H1 (cell line): ENCODE measurements around the gene ANXA8L1. TPM values are rescaled to one million over a fixed set of nuclear protein-coding genes. Genes with fewer than 3 reads are reported as not detected.
"Not testable (repeated sequence)": the region's sequence is repeated elsewhere in the genome, so short reads cannot be mapped to it uniquely, and the experiment has no call there.

Source experiments
- CTCF ChIA-PET: fragments of 300-600 bp; sonication (Branson Sonifier 250); formaldehyde crosslinking; loops from one replicate; lab custom pipeline; 2021; ENCODE audit not compliant: partially characterized antibody; lab: Charles Lee
- POLR2A ChIA-PET: fragments of 300-600 bp; sonication (Branson Sonifier 250); formaldehyde crosslinking; loops from one replicate; lab custom pipeline; 2021; ENCODE audit warnings: inconsistent platforms; ENCODE audit not compliant: partially characterized antibody; lab: Charles Lee
- DNase-seq, 2 experiments: peaks; one replicate each; pipeline versions ENCODE4 v3.0.0 to v3.0.0-alpha.2; 2010 to 2022; ENCODE audit warnings: low spot score in 2 of 2, low read depth in 1 of 2, mixed read lengths in 1 of 2
- FAIRE-seq: peaks from 2 replicates; lab custom pipeline; 2011; peaks lifted over from hg19 to GRCh38; lab: Jason Lieb, UNC
- H2AFZ ChIP-seq: 2 replicates; pipeline ENCODE4 v1.8.1; 2012; ENCODE audit warnings: low read length, inconsistent platforms
- H2AK5ac ChIP-seq: 2 replicates; pipeline ENCODE4 v1.6.1; 2013; ENCODE audit warnings: low read depth, low read length
- H2BK120ac ChIP-seq: replicated peaks from 2 replicates; pipeline ENCODE3; 2013; ENCODE audit warnings: low read depth, low read length, inconsistent platforms
- H2BK12ac ChIP-seq: 2 replicates; pipeline ENCODE4 v1.6.1; 2013; ENCODE audit warnings: low read depth, low read length
- H2BK15ac ChIP-seq: 2 replicates; pipeline ENCODE4 v1.6.1; 2013; ENCODE audit warnings: low read length
- H2BK20ac ChIP-seq: 2 replicates; pipeline ENCODE4 v1.6.1; 2013; ENCODE audit warnings: low read length
- H2BK5ac ChIP-seq: 2 replicates; pipeline ENCODE4 v1.6.1; 2013; ENCODE audit warnings: low read depth, low read length
- H3K14ac ChIP-seq: 2 replicates; pipeline ENCODE4 v1.6.1; 2013; ENCODE audit warnings: inconsistent platforms; ENCODE audit not compliant: insufficient read length
- H3K18ac ChIP-seq: 2 replicates; pipeline ENCODE4 v1.6.1; 2013; ENCODE audit warnings: low read length; ENCODE audit errors: extremely low read depth
- H3K23ac ChIP-seq: 2 replicates; pipeline ENCODE4 v1.6.1; 2013; ENCODE audit warnings: inconsistent platforms; ENCODE audit not compliant: insufficient read length
- H3K23me2 ChIP-seq: 2 replicates; pipeline ENCODE4 v1.6.1; 2013; ENCODE audit warnings: low read depth, low read length
- H3K27ac ChIP-seq: 2 replicates; pipeline ENCODE4 v1.6.1; 2011; ENCODE audit warnings: low read depth, low read length, inconsistent platforms
- H3K27me3 ChIP-seq, 4 experiments: replicated peaks in 1 of 4; 1 replicate in 1 of 4; 2 replicates in 3 of 4; pipeline versions ENCODE4 v1.6.1 to v1.8.1; 2011 to 2013; ENCODE audit warnings: low read length in 3 of 4, mild to moderate bottlenecking in 3 of 4, inconsistent platforms in 2 of 4, mixed read lengths in 2 of 4, moderate library complexity in 1 of 4; ENCODE audit not compliant: control insufficient read depth in 3 of 4, insufficient read depth in 3 of 4; ENCODE audit errors: extremely low read depth in 1 of 4
- H3K36me3 ChIP-seq, 4 experiments: 2 replicates each; pipeline versions ENCODE4 v1.6.1 to v1.8.1; 2011 to 2013; ENCODE audit warnings: mild to moderate bottlenecking in 4 of 4, low read length in 3 of 4, moderate library complexity in 2 of 4, control low read depth in 1 of 4, inconsistent platforms in 1 of 4; ENCODE audit not compliant: insufficient read depth in 4 of 4, control insufficient read depth in 2 of 4
- H3K4ac ChIP-seq: replicated peaks from 2 replicates; pipeline ENCODE3; 2013; ENCODE audit warnings: low read length, low read depth, mixed read lengths, inconsistent platforms; ENCODE audit not compliant: insufficient read length
- H3K4me1 ChIP-seq, 4 experiments: replicated peaks in 1 of 4; 1 replicate in 1 of 4; 2 replicates in 3 of 4; pipeline versions ENCODE4 v1.6.1 to v1.8.1; 2011 to 2013; ENCODE audit warnings: low read length in 3 of 4, inconsistent platforms in 2 of 4, mixed read lengths in 1 of 4; ENCODE audit not compliant: insufficient read depth in 4 of 4, control insufficient read depth in 3 of 4
- H3K4me2 ChIP-seq, 2 experiments: 2 replicates each; pipeline versions ENCODE4 v1.6.1 to v1.8.1; 2011 to 2013; ENCODE audit warnings: low read depth in 2 of 2, low read length in 2 of 2, control low read depth in 1 of 2, inconsistent platforms in 1 of 2, mild to moderate bottlenecking in 1 of 2; ENCODE audit not compliant: insufficient read depth in 1 of 2
- H3K4me3 ChIP-seq, 4 experiments: fragments of 200-600, 300-600 bp in 1 of 4; sonication (generic), shearing (Covaris generic), sonication (Bioruptor Twin) in 1 of 4; 2 replicates each; pipeline versions ENCODE4 v1.5.1 to v1.8.1; 2011 to 2016; ENCODE audit warnings: low read length in 4 of 4, low read depth in 3 of 4, control low read depth in 2 of 4, inconsistent platforms in 2 of 4, mild to moderate bottlenecking in 2 of 4, mixed read lengths in 1 of 4, moderate library complexity in 1 of 4; ENCODE audit not compliant: insufficient read depth in 2 of 4; ENCODE audit errors: extremely low read depth in 1 of 4
- H3K56ac ChIP-seq: replicated peaks from 2 replicates; pipeline ENCODE3; 2013; ENCODE audit warnings: low read depth, mild to moderate bottlenecking, mixed read lengths, low read length, inconsistent platforms; ENCODE audit not compliant: insufficient read length
- H3K79me1 ChIP-seq: 2 replicates; pipeline ENCODE4 v1.6.1; 2013; ENCODE audit warnings: low read depth, low read length, control low read depth
- H3K79me2 ChIP-seq, 2 experiments: 2 replicates each; pipeline versions ENCODE4 v1.6.1 to v1.8.1; 2012 to 2013; ENCODE audit warnings: low read length in 2 of 2, mild to moderate bottlenecking in 2 of 2, inconsistent platforms in 1 of 2; ENCODE audit not compliant: insufficient read depth in 2 of 2, control insufficient read depth in 1 of 2
- H3K9ac ChIP-seq, 4 experiments: replicated peaks in 1 of 4; 1 replicate in 1 of 4; 2 replicates in 3 of 4; pipeline versions ENCODE4 v1.6.1 to v1.8.1; 2011 to 2013; ENCODE audit warnings: low read depth in 3 of 4, low read length in 3 of 4, control low read depth in 2 of 4, mild to moderate bottlenecking in 2 of 4, moderate library complexity in 2 of 4, inconsistent platforms in 1 of 4; ENCODE audit errors: extremely low read depth in 1 of 4
- H3K9me3 ChIP-seq, 2 experiments: 2 replicates each; pipeline versions ENCODE4 v1.6.1 to v1.8.1; 2012 to 2013; ENCODE audit warnings: mild to moderate bottlenecking in 2 of 2, moderate library complexity in 2 of 2, control low read depth in 1 of 2, inconsistent platforms in 1 of 2, low read depth in 1 of 2, low read length in 1 of 2, mixed read lengths in 1 of 2; ENCODE audit not compliant: insufficient read depth in 2 of 2
- H4K20me1 ChIP-seq, 2 experiments: replicated peaks in 1 of 2; 2 replicates each; pipeline versions ENCODE3 to v1.8.1; 2011 to 2013; ENCODE audit warnings: inconsistent platforms in 2 of 2, low read length in 2 of 2, mild to moderate bottlenecking in 1 of 2; ENCODE audit not compliant: insufficient read depth in 2 of 2, control insufficient read depth in 1 of 2
- H4K5ac ChIP-seq: 2 replicates; pipeline ENCODE4 v1.6.1; 2013; ENCODE audit warnings: low read length, low read depth, mixed read lengths, inconsistent platforms; ENCODE audit not compliant: insufficient read length
- H4K8ac ChIP-seq: 2 replicates; pipeline ENCODE4 v1.8.0; 2013; ENCODE audit warnings: mild to moderate bottlenecking, moderate library complexity, low read length, inconsistent platforms; ENCODE audit not compliant: insufficient read depth; ENCODE audit errors: extremely low read depth
- H4K91ac ChIP-seq: replicated peaks from 2 replicates; pipeline ENCODE3; 2013; ENCODE audit warnings: low read length, mixed read lengths, inconsistent platforms; ENCODE audit not compliant: insufficient read length
- WGBS, 2 experiments: shearing (Covaris generic) in 1 of 2; methylation state at CpG; one replicate each; pipeline versions ENCODE4 v1.1.6 to v1.1.7; 2013 to 2015; ENCODE audit warnings: low lambda C conversion rate in 2 of 2, mixed read lengths in 2 of 2, inconsistent platforms in 1 of 2, low coverage in 1 of 2, missing lambda C conversion rate in 1 of 2; ENCODE audit not compliant: insufficient replicate concordance in 2 of 2, insufficient coverage in 1 of 2, insufficient read length in 1 of 2; ENCODE audit errors: extremely low coverage in 1 of 2, missing lambda C conversion rate in 1 of 2; 5-methylcytosine and 5-hydroxymethylcytosine counted together
- polyA plus RNA-seq, 7 experiments: library from polyadenylated mRNA; depleted of rRNA in 3 of 7; stranded (reverse) in 5 of 7; unstranded in 2 of 7; fragments of >200 nt in 5 of 7; fragments of 200-250 nt in 2 of 7; gene quantifications; 1 replicate in 5 of 7; 2 replicates in 1 of 7; 4 replicates in 1 of 7; pipeline versions ENCODE4 v1.2.1 to v1.2.3, GENCODE V29; 2011 to 2013; ENCODE audit warnings: missing spikeins in 2 of 7, mixed read lengths in 2 of 7
- total RNA-seq: library from RNA; stranded (reverse); fragmentation: NEBNext Ultra II Directional; extraction: Animal tissue kit (Norgen Biotek cat#: 25700); gene quantifications from 2 replicates; pipeline ENCODE4 v1.2.1, GENCODE V29; 2021

The ANXA8L1 gene
- total and polyA plus RNA-seq, 2 of the 8 experiments (the other 6 are each of a cell fraction or from before 2014, with no cell fraction given): not detected

- H2BK15ac ChIP-seq, H4K8ac ChIP-seq, H3K27ac ChIP-seq, H2AK5ac ChIP-seq, CTCF ChIA-PET, FAIRE-seq, H2BK120ac ChIP-seq, H2AFZ ChIP-seq, H3K27me3 ChIP-seq, H3K56ac ChIP-seq, H3K9me3 ChIP-seq, H3K14ac ChIP-seq, H4K5ac ChIP-seq, H3K4me2 ChIP-seq, H2BK20ac ChIP-seq, H2BK5ac ChIP-seq, H3K4me3 ChIP-seq, H4K20me1 ChIP-seq, H3K79me1 ChIP-seq, H3K79me2 ChIP-seq, H3K9ac ChIP-seq, H3K23ac ChIP-seq, H3K23me2 ChIP-seq, H3K18ac ChIP-seq, POLR2A ChIA-PET, H2BK12ac ChIP-seq, H3K4ac ChIP-seq, H3K36me3 ChIP-seq, DNase-seq, H3K4me1 ChIP-seq, H4K91ac ChIP-seq: not testable (repeated sequence)
- WGBS, 2 experiments: no CpG with 5 or more reads among the region's 7 CpGs
Observed at GRCh38 chr10:46385858-46386257, 10.3 kb downstream of the ANXA8L1 start.

- H2BK5ac ChIP-seq, H3K36me3 ChIP-seq, H3K23ac ChIP-seq, H3K9me3 ChIP-seq, H4K20me1 ChIP-seq, CTCF ChIA-PET, H2BK20ac ChIP-seq, H3K23me2 ChIP-seq, H3K27ac ChIP-seq, H3K18ac ChIP-seq, H2AK5ac ChIP-seq, H3K79me1 ChIP-seq, H3K79me2 ChIP-seq, H2BK12ac ChIP-seq, H4K91ac ChIP-seq, H2AFZ ChIP-seq, DNase-seq, H2BK15ac ChIP-seq, H2BK120ac ChIP-seq, H3K4me2 ChIP-seq, H3K4me3 ChIP-seq, H3K14ac ChIP-seq, H3K56ac ChIP-seq, H3K4ac ChIP-seq, H4K8ac ChIP-seq, FAIRE-seq, H3K9ac ChIP-seq, H3K27me3 ChIP-seq, POLR2A ChIA-PET, H3K4me1 ChIP-seq, H4K5ac ChIP-seq: not testable (repeated sequence)
- WGBS, 2 experiments: no CpG with 5 or more reads among the region's 4 CpGs
Observed at GRCh38 chr10:46386694-46387093, 11.1 kb downstream of the ANXA8L1 start.
